Measurements from ENCODE around the gene TWSG1.

TWSG1 gene

GRCh38 chr18:9334329-9334972, at the start of gene TWSG1:
TWSG1 (plus strand) TSS chr18:9334773; CDS start chr18:9337230, 2,457 bp downstream.
- Histone ChIP-seq H3K36me3 (ENCODE audit: control insufficient read depth in 1 of 2, insufficient read depth in 2 of 2, low read length in 2 of 2) (peaks cover 6 to 9% of the 10 kb centered on the region in 2 donors), H3K4me3 (ENCODE audit: low read depth in 1 of 2, low read length in 2 of 2) (peak within 1 kb of the TSS; percentile 80 to 86), H3K9me3 (ENCODE audit: control insufficient read depth in 1 of 2, low read length in 2 of 2) (no peaks in the 10 kb centered on the region), H3K4me1 (ENCODE audit: control insufficient read depth in 1 of 2, insufficient read depth in 2 of 2, low read length in 2 of 2) (peaks cover 0 to 3% of the 10 kb centered on the region in 2 donors), H3K27me3 (ENCODE audit: low read depth, low read length) (no peaks in the 10 kb centered on the region), H3K27ac (ENCODE audit: low read length) (peak within 1 kb of the TSS; percentile 57)

GRCh38 chr18:9285604-9286003, 49.0 kb upstream of the TWSG1 start:
- Histone ChIP-seq H3K4me3 (ENCODE audit: low read depth in 1 of 2, low read length in 2 of 2) (no peak overlapping the region), H3K27ac (ENCODE audit: low read length) (no peak overlapping the region), H3K36me3 (ENCODE audit: control insufficient read depth in 1 of 2, insufficient read depth in 2 of 2, low read length in 2 of 2) (peaks cover 6 to 13% of the 10 kb centered on the region in 2 donors)

DNA sequence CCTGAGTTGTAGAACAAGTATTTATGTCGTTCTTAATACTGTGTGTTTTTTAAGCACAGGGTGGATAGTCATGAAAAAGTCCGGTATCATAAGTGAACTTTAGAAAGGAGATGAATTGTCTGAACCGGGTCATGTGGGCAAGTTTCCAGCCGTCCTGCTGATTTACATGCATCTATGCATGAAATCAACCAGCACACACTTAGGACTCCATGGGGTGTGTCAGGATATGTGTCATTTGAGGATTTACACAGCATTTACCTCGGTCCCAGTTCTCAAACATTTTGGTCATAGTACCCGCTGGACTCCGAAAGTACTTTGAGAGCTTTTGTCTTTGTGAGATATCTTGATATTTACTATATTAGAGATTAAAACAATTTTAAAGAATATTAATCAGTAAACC, 47.5 kb upstream of the TWSG1 start:
- H3K27ac ChIP-seq (ENCODE audit: low read length) = no peak overlapping the region
- H3K4me1 ChIP-seq (ENCODE audit: control insufficient read depth in 1 of 2, insufficient read depth in 2 of 2, low read length in 2 of 2) = no peaks in the 10 kb centered on the region
- peaks cover 0 to 6% of the 10 kb centered on the region in 2 donors for H3K36me3 ChIP-seq (ENCODE audit: control insufficient read depth in 1 of 2, insufficient read depth in 2 of 2, low read length in 2 of 2)
- no peaks in the 10 kb centered on the region for H3K9me3 ChIP-seq (ENCODE audit: control insufficient read depth in 1 of 2, low read length in 2 of 2)
- H3K27me3 ChIP-seq (ENCODE audit: low read depth, low read length) = no peaks in the 10 kb centered on the region
- no peak overlapping the region for H3K4me3 ChIP-seq (ENCODE audit: low read depth in 1 of 2, low read length in 2 of 2)

More at GRCh38 chr18:9285604-9286003, 49.0 kb upstream of the TWSG1 start:
- Histone ChIP-seq H3K9me3 (ENCODE audit: control insufficient read depth in 1 of 2, low read length in 2 of 2) (no peaks in the 10 kb centered on the region), H3K27me3 (ENCODE audit: low read depth, low read length) (no peaks in the 10 kb centered on the region), H3K4me1 (ENCODE audit: control insufficient read depth in 1 of 2, insufficient read depth in 2 of 2, low read length in 2 of 2) (no peaks in the 10 kb centered on the region)

GRCh38 chr18:9289698-9290097, 44.9 kb upstream of the TWSG1 start:
- Histone ChIP-seq H3K9me3 (ENCODE audit: control insufficient read depth in 1 of 2, low read length in 2 of 2) (peaks cover 5 to 13% of the 10 kb centered on the region in 2 donors), H3K36me3 (ENCODE audit: control insufficient read depth in 1 of 2, insufficient read depth in 2 of 2, low read length in 2 of 2) (no peaks in the 10 kb centered on the region), H3K4me3 (ENCODE audit: low read depth in 1 of 2, low read length in 2 of 2) (no peak overlapping the region), H3K27ac (ENCODE audit: low read length) (no peak overlapping the region), H3K4me1 (ENCODE audit: control insufficient read depth in 1 of 2, insufficient read depth in 2 of 2, low read length in 2 of 2) (no peaks in the 10 kb centered on the region), H3K27me3 (ENCODE audit: low read depth, low read length) (no peaks in the 10 kb centered on the region)

GRCh38 chr18:9290156-9290555, 44.4 kb upstream of the TWSG1 start:
- H3K4me1 ChIP-seq (ENCODE audit: control insufficient read depth in 1 of 2, insufficient read depth in 2 of 2, low read length in 2 of 2) = no peaks in the 10 kb centered on the region
- peaks cover 5 to 13% of the 10 kb centered on the region in 2 donors for H3K9me3 ChIP-seq (ENCODE audit: control insufficient read depth in 1 of 2, low read length in 2 of 2)
- H3K27ac ChIP-seq (ENCODE audit: low read length) = no peak overlapping the region
- no peak overlapping the region for H3K4me3 ChIP-seq (ENCODE audit: low read depth in 1 of 2, low read length in 2 of 2)
- no peaks in the 10 kb centered on the region for H3K36me3 ChIP-seq (ENCODE audit: control insufficient read depth in 1 of 2, insufficient read depth in 2 of 2, low read length in 2 of 2)
- H3K27me3 ChIP-seq (ENCODE audit: low read depth, low read length) = no peaks in the 10 kb centered on the region

DNA sequence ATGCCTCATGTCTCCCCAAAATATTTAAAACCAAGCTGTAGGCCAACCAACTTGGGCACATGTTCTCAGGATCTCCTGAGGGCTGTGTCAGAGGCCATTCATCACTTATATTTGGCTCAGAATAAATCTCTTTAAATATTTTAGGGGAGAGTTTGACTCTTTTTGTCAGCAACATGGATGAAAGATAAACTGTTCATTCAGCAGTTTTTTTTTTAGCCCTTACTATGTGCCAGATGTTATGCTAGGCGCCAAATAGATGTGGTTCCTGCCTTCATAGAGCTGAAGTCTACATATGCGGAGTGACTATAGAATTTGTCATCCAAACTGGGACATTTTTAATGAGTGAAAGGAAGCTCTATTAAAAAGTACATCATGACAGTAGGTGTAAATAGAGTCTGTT, 42.5 kb upstream of the TWSG1 start:
- no peaks in the 10 kb centered on the region for H3K4me1 ChIP-seq (ENCODE audit: control insufficient read depth in 1 of 2, insufficient read depth in 2 of 2, low read length in 2 of 2)
- no peak overlapping the region for H3K27ac ChIP-seq (ENCODE audit: low read length)
- no peaks in the 10 kb centered on the region for H3K36me3 ChIP-seq (ENCODE audit: control insufficient read depth in 1 of 2, insufficient read depth in 2 of 2, low read length in 2 of 2)
- H3K27me3 ChIP-seq (ENCODE audit: low read depth, low read length) = no peaks in the 10 kb centered on the region
- no peak overlapping the region for H3K4me3 ChIP-seq (ENCODE audit: low read depth in 1 of 2, low read length in 2 of 2)
- H3K9me3 ChIP-seq (ENCODE audit: control insufficient read depth in 1 of 2, low read length in 2 of 2) = peaks cover 5 to 13% of the 10 kb centered on the region in 2 donors

- Histone ChIP-seq H3K9me3 (ENCODE audit: control insufficient read depth in 1 of 2, low read length in 2 of 2) (peaks cover 5 to 13% of the 10 kb centered on the region in 2 donors), H3K36me3 (ENCODE audit: control insufficient read depth in 1 of 2, insufficient read depth in 2 of 2, low read length in 2 of 2) (no peaks in the 10 kb centered on the region), H3K27ac (ENCODE audit: low read length) (no peak overlapping the region)
Measured at GRCh38 chr18:9293948-9294347, 40.6 kb upstream of the TWSG1 start.

GRCh38 chr18:9296233-9297006, 38.2 kb upstream of the TWSG1 start:
- Histone ChIP-seq H3K4me1 (ENCODE audit: control insufficient read depth in 1 of 2, insufficient read depth in 2 of 2, low read length in 2 of 2) (no peaks in the 10 kb centered on the region), H3K27ac (ENCODE audit: low read length) (no peak overlapping the region), H3K4me3 (ENCODE audit: low read depth in 1 of 2, low read length in 2 of 2) (no peak overlapping the region), H3K9me3 (ENCODE audit: control insufficient read depth in 1 of 2, low read length in 2 of 2) (peaks cover 5 to 13% of the 10 kb centered on the region in 2 donors), H3K27me3 (ENCODE audit: low read depth, low read length) (no peaks in the 10 kb centered on the region), H3K36me3 (ENCODE audit: control insufficient read depth in 1 of 2, insufficient read depth in 2 of 2, low read length in 2 of 2) (no peaks in the 10 kb centered on the region)

More at GRCh38 chr18:9293948-9294347, 40.6 kb upstream of the TWSG1 start:
- no peaks in the 10 kb centered on the region for H3K27me3 ChIP-seq (ENCODE audit: low read depth, low read length)
- H3K4me1 ChIP-seq (ENCODE audit: control insufficient read depth in 1 of 2, insufficient read depth in 2 of 2, low read length in 2 of 2) = no peaks in the 10 kb centered on the region
- no peak overlapping the region for H3K4me3 ChIP-seq (ENCODE audit: low read depth in 1 of 2, low read length in 2 of 2)

DNA sequence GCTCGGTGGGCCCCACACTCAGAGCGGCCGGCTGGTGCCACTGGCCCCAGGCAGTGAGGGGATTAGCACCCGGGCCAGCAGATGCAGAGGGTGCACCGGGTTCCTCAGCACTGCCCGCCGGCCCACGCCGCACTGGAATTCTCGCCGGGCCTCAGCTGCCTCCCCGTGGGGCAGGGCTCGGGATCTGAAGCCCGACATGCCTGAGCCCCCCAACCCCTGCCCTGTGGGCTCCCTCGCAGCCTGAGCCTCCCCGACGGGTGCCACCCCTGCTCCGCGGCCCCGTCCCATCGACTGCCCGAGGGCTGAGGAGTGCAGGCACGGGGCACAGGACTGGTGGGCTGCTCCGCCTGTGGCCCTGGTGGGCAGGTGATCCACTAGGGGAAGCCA, 37.6 kb upstream of the TWSG1 start:
- H3K36me3 ChIP-seq (ENCODE audit: control insufficient read depth in 1 of 2, insufficient read depth in 2 of 2, low read length in 2 of 2) = no peaks in the 10 kb centered on the region
- H3K4me3 ChIP-seq (ENCODE audit: low read depth in 1 of 2, low read length in 2 of 2) = no peak overlapping the region
- H3K9me3 ChIP-seq (ENCODE audit: control insufficient read depth in 1 of 2, low read length in 2 of 2) = peaks cover 5 to 13% of the 10 kb centered on the region in 2 donors
- H3K27me3 ChIP-seq (ENCODE audit: low read depth, low read length) = no peaks in the 10 kb centered on the region
- no peak overlapping the region for H3K27ac ChIP-seq (ENCODE audit: low read length)
- H3K4me1 ChIP-seq (ENCODE audit: control insufficient read depth in 1 of 2, insufficient read depth in 2 of 2, low read length in 2 of 2) = no peaks in the 10 kb centered on the region

DNA sequence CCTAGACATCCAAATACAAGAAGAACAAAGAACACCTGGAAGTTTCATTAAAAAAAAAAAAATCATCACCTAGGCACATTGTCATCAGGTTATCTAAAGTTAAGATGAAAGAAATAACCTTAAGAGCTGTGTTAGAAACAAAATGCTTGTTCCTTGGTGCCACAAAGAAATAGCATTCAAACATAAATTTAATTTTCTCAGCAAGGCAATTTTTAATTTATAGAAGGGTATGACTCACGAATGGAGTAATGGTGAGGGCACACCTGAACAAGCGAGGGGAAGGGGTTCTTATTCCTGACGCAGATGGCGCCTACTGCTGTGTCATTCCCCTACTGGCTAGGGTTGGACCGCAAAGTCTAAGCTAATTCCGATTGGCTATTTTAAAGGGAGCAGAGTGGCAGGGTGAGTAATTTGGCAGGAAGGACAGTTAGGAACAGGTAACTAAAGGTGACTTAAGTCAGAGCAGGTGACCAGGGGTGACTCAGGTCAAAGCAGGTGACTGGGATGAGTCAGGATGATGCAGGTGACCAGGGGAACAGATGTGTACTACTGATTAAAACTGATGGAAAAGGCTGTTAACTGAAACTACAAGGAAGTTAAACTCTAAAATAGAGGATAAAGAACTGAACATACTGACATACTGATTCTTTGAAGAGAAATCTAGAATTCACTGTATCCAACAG, 30.0 kb upstream of the TWSG1 start:
- Histone ChIP-seq H3K27ac (ENCODE audit: low read length) (no peak overlapping the region), H3K9me3 (ENCODE audit: control insufficient read depth in 1 of 2, low read length in 2 of 2) (peaks cover 0 to 7% of the 10 kb centered on the region in 2 donors), H3K27me3 (ENCODE audit: low read depth, low read length) (no peaks in the 10 kb centered on the region), H3K36me3 (ENCODE audit: control insufficient read depth in 1 of 2, insufficient read depth in 2 of 2, low read length in 2 of 2) (no peaks in the 10 kb centered on the region), H3K4me3 (ENCODE audit: low read depth in 1 of 2, low read length in 2 of 2) (no peak overlapping the region), H3K4me1 (ENCODE audit: control insufficient read depth in 1 of 2, insufficient read depth in 2 of 2, low read length in 2 of 2) (no peaks in the 10 kb centered on the region)

DNA sequence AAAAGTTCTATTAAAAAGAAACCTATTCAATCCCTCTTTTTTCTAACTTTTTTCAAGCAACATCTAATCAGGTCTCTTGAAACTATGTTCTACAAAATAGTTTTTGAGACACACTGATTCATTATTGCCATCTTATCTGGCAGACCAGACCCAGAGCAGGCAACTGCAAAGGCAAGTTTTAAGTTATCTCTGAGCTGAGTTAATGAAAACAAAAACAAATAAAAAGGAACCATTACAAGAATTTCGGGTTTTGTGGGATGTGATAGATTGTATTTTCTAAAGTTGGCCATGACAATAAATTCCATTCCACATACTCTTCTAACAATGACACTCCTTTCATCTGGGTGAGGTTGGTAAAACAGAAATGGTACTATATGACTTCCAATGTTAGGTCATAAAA, 15.2 kb upstream of the TWSG1 start:
- Histone ChIP-seq H3K4me1 (ENCODE audit: control insufficient read depth in 1 of 2, insufficient read depth in 2 of 2, low read length in 2 of 2) (no peaks in the 10 kb centered on the region), H3K4me3 (ENCODE audit: low read depth in 1 of 2, low read length in 2 of 2) (no peak overlapping the region), H3K27me3 (ENCODE audit: low read depth, low read length) (no peaks in the 10 kb centered on the region), H3K9me3 (ENCODE audit: control insufficient read depth in 1 of 2, low read length in 2 of 2) (peaks cover 0 to 2% of the 10 kb centered on the region in 2 donors), H3K36me3 (ENCODE audit: control insufficient read depth in 1 of 2, insufficient read depth in 2 of 2, low read length in 2 of 2) (no peaks in the 10 kb centered on the region), H3K27ac (ENCODE audit: low read length) (no peak overlapping the region)
